A549 (cell line): ENCODE data around the gene TAOK3.

ENCODE experiments used
- BCL3 ChIP-seq: fragments of >200 bp; sonication (Bioruptor Twin); formaldehyde crosslinking; IDR thresholded peaks from 3 replicates; pipeline ENCODE4 v1.6.1; 2016
- EHF ChIP-seq: fragments of 250-450 bp; sonication (Bioruptor Pico); IDR thresholded peaks from 2 replicates; pipeline ENCODE4 v1.5.0; 2020; ENCODE audit warnings: mild to moderate bottlenecking
- EP300 ChIP-seq, 2 experiments: fragments of >200 bp; sonication (Bioruptor Twin); formaldehyde crosslinking; IDR thresholded peaks; 2 replicates in 1 of 2; 3 replicates in 1 of 2; pipeline ENCODE4 v1.6.1; 2016 to 2017
- FOSB ChIP-seq: fragments of 250-450 bp; sonication (Bioruptor Pico); IDR thresholded peaks from 2 replicates; pipeline ENCODE4 v1.5.0; 2020; ENCODE audit warnings: mild to moderate bottlenecking, moderate library complexity
- POLR2A ChIP-seq: IDR thresholded peaks from 2 replicates; pipeline ENCODE4 v1.6.1; 2012; ENCODE audit warnings: mild to moderate bottlenecking, low read length
- POLR2AphosphoS2 ChIP-seq: conservative IDR thresholded peaks from 2 replicates; pipeline ENCODE4 v1.6.1; 2012; ENCODE audit warnings: low read length, improper control_type of control experiment, inconsistent platforms
- RCOR1 ChIP-seq: fragments of 150-350 bp; IDR thresholded peaks from 2 replicates; pipeline ENCODE4 v1.6.1; 2014; ENCODE audit warnings: antibody characterized with exemption, low read length, low read depth
- REST ChIP-seq: fragments of 200-600 bp; sonication (generic); IDR thresholded peaks from 2 replicates; pipeline ENCODE4 v1.6.1; 2016; ENCODE audit warnings: antibody characterized with exemption, mild to moderate bottlenecking, moderate library complexity
- USF2 ChIP-seq: fragments of 450-650 bp; IDR thresholded peaks from 2 replicates; pipeline ENCODE4 v1.6.1; 2014; ENCODE audit warnings: antibody characterized with exemption
- TF ChIP-seq, protein P1 (sequence below): fragments of >200 bp; sonication (Bioruptor Twin); formaldehyde crosslinking; IDR thresholded peaks from 3 replicates; pipeline ENCODE4 v1.5.1; 2016

- TF ChIP-seq USF2 (no peak), POLR2AphosphoS2 (no peak), EP300 (IDR thresholded peaks at IDR 0.05) (no peak), RCOR1 (no peak), EHF (CRISPR knock-in tag) (no peak), BCL3 (no peak), POLR2A (no peak), FOSB (no peak), REST (no peak)
- TF ChIP-seq, protein P1, sequence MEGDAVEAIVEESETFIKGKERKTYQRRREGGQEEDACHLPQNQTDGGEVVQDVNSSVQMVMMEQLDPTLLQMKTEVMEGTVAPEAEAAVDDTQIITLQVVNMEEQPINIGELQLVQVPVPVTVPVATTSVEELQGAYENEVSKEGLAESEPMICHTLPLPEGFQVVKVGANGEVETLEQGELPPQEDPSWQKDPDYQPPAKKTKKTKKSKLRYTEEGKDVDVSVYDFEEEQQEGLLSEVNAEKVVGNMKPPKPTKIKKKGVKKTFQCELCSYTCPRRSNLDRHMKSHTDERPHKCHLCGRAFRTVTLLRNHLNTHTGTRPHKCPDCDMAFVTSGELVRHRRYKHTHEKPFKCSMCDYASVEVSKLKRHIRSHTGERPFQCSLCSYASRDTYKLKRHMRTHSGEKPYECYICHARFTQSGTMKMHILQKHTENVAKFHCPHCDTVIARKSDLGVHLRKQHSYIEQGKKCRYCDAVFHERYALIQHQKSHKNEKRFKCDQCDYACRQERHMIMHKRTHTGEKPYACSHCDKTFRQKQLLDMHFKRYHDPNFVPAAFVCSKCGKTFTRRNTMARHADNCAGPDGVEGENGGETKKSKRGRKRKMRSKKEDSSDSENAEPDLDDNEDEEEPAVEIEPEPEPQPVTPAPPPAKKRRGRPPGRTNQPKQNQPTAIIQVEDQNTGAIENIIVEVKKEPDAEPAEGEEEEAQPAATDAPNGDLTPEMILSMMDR: no peak
These were observed 79.9 kb downstream of the TAOK3 start for GRCh38 chr12:118292836-118293235.
